ENCODE results near the gene URB2. TPM values are rescaled to one million over a fixed set of nuclear protein-coding genes. Genes with fewer than 3 reads are reported as not detected.
"Not testable (repeated sequence)": the region's sequence is repeated elsewhere in the genome, so short reads cannot be mapped to it uniquely, and the experiment has no call there.

The URB2 gene
- polyA plus RNA-seq, 10 donors = 5.2 to 7.7 (median 6.3) TPM

DNA sequence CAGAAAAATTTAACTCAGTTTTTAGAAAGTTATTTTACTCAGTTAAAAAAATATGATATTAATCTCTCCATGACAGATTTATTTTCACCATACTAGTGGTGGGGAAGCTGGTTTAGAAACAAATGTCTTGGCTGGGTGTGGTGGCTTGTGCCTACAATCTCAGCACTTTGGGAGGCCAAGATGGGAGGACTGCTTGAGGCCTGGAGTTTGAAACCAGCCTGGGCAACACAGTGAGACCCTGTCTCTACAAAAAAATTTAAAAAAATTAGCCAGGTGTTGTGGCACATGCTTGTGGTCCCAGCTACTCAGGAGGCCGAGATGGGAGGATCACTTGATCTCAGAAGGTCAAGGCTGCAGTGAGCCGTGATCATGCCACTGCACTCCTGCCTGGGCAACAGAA, 17.5 kb upstream of the URB2 start:
- DNase-seq = no peak

DNA sequence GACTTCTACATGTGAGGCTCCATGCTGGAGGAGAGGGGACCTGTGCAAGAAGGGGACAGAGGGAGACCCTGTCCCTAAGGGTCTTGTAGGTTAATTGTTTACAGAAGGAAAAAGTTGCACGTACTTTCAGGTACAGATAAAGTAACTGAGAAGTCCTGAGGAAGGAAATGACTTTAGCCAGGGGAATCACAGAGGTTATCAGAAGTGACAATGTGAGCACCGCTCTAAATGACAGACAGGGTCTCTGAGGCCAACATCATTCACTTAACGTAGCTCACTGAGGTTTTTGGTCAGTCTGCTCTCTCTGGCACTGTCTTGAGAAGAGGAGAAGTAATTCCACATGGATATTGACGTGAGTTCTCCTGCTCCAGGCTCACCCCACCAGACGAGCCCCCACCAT, 12.1 kb upstream of the URB2 start:
- DNase-seq = no peak

DNA sequence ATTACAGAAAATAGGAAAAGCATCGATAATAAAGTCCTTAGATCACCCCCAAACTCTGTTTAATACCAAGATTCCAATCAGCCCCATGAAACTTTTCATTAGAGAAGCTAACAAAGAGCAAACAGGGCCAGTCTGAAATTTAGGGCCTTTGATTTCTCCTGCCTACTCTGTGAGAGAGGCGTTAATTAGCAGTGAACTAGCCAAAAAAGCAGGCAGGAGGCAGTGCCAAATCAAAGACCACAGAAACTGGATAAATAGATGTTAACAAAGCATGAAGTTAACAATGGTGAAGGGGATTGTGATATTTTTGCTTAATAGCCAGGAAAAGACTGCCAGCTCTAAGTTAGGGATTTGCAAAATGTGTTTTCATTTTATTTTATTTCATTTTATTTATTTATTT, 11.3 kb upstream of the URB2 start:
- no peak for DNase-seq

- DNase-seq = no peak
Measured at GRCh38 chr1:229617351-229618100, 8.5 kb upstream of the URB2 start.

DNA sequence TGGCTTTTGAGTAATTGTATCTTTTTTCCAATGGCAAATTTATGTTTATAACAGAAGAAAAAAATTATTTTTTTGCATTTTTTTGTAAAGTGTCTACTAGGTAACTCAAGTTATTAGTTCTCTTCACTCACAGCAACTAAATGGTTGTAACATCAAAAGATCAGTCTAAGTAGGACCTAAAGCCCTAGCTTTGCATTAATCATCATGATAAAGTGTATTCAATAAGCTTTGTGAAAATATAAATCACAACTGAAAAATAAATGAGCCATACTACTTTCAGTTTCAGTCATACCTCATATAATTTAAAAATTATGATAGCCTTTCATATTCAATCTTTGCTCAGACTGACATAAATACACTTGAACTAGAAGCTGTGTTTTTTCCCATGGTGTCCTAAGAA, 7.0 kb upstream of the URB2 start:
- DNase-seq = no peak

GRCh38 chr1:229619614-229620013, 6.4 kb upstream of the URB2 start:
- DNase-seq = no peak

DNA sequence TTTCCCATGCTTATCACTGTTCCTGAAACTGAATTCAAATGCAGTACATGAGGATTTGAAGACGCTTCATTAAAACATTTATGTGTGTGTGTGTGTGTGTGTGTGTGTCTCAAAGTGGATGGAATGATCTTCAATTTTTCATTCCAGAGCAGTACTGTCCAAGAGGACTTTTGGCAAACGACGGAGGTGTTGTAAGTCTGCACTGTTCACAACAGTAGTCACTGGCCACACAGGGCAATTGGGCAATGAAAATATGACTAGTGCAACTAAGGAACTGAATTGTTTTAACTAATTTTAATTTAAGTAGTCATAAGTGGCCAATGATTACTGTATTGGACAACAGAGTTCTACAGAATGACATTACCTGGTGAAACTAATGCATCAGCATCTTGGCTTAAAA, 5.2 kb upstream of the URB2 start:
- no peak for DNase-seq

- no peak for DNase-seq
Measured at GRCh38 chr1:229621663-229622062, 4.4 kb upstream of the URB2 start.

- DNase-seq = not testable (repeated sequence)
Measured at GRCh38 chr1:229622641-229623120, 3.4 kb upstream of the URB2 start.

GRCh38 chr1:229623225-229623624, 2.8 kb upstream of the URB2 start:
- DNase-seq = no peak

GRCh38 chr1:229623838-229624237, 2.2 kb upstream of the URB2 start:
- DNase-seq = no peak

DNA sequence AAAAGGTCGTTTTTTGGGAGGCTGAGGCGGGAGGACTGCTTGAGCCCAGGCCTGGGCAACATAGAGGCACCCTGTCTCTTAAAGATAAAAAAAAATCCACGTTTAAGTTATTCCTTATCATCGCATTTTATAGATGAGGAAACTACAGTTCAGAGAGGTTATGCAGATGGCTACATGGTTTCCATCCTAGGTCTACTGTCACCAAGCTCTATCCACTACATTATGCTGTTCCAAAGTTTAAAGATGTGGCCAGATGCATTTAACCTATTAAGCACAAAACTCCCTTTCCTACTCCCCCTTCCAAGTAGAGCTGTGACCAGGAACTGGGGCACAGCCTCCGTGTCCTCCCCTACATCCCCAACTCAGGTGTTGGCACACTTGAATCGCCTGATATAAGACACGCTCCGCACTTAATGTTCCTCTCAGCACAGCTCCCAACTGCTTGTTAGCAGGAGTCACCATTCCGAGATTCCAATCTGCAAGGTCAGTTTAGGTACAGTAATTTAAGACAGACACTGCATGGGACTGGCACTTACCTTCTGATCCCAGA, 1.5 kb upstream of the URB2 start:
- peak in 1 of 3 donors; percentile 1 for DNase-seq

GRCh38 chr1:229625071-229625914, 754 bp upstream of the URB2 start:
- DNase-seq = peak; percentile 29 to 81 (median 52)

DNA sequence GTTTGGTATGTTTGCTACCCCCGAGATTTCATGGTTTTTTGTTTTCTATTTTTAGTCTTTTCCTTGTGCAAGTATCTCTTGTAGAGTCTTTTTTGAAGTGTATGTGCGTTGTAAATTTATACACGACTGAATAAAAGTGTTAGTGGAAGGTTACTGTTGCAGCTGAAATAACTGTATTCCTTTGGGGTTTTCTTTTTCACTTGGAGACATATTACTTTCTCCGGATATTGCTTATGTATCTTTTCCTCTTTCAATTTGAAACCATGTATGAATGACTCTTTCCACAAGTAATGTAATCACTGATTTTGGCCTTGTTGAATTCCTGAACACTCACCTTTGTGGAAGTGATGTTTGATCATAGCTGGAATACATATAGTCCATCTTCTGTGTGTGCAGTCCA, 956 bp downstream of the URB2 start:
- no peak for DNase-seq

DNA sequence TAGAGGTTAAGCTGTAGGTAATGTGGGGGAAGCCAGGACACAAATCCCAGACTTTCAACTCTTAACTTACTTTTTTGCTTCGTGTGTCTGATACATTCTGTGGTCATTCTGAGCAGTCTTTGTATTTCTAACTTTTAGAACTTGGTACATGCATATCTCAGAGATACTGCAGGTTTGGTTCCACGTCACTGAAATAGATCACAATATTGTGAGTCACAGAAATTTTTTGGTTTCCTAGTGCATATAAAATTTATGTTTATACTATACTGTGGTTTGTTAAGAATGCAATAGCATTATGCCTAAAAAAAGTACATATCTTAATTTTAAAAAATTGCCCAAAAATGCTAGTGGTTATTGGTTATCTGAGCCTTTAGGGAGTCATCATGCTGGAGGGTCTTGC, 3.2 kb downstream of the URB2 start:
- peak in 1 of 3 donors; percentile 39 for DNase-seq

DNA sequence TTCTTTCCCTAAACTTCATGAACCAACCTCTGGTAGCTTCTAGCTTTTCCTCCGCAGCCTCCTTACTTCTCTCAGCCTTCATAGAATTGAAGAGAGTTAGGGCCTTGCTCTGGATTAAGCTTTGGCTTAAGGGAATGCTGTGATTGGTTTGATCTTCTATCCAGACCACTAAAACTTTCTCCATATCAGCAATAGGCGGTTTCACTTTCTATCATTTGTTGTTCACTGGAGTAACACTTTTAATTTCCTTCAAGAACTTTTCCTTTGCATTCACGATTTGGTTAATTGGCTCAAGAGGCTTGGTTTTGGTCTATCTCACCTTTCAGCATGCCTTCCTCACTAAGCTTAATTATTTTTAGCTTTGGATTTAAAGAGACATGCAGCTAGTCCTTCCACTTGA, 5.1 kb downstream of the URB2 start:
- DNase-seq = no peak

DNA sequence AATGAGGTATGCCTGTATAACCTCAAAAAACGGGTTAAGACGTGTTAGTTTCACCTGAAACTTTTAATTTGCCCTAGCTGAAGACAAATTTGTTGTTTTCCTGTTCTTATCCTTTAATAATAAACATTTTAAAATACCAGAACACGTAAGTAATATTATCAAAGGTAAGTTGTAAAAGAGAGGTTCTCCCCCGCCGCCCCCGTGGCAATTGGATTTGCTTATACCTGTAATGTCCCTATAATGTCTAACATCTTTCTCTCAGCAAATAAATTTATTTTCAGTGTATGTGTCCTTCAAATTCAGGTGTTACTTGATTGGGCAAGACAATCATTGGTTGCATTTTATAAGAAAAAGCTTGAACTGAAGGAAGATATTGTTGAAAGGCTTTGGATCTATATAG, 5.9 kb downstream of the URB2 start:
- DNase-seq = no peak

DNA sequence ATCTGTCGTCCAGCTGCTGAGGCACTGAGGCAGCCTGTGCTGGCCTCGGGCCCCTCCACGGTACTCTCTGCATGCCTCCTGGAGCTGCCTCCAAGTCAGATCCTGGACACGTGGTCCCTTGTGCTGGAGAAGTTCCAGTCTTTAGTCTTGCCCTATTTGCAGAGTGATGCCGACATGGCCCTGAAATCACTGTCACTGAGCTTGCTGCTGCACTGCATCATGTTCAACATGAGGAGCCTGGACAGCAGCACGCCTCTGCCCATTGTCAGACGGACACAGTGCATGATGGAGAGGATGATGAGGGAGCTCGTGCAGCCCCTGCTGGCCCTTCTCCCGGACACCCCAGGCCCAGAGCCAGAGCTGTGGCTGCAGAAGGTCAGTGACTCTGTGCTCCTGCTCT, 10.0 kb downstream of the URB2 start:
- DNase-seq = no peak

DNA sequence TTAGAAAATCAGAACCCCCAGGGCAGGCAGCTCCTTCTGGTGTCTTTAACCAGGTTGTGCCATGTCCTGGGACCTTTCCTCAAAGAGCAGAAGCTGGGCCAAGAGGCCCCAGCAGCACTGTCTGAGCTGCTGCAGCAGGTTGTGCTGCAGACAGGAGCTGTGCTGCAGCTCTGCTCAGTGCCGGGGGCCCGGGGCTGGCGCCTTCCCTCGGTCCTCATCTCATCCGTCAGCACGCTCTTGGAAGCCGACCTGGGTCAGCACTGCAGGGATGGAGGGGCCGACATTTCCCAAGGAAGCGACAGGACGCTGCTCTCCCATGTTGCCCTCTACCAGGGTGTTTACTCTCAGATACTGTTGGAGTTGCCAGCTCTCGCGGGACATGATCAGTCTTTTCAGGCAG, 11.7 kb downstream of the URB2 start:
- no peak for DNase-seq

- no peak for DNase-seq
Measured at GRCh38 chr1:229640455-229640854, 14.4 kb downstream of the URB2 start.

- no peak for DNase-seq
Measured at GRCh38 chr1:229641306-229641705, 15.3 kb downstream of the URB2 start.

- no peak for DNase-seq
Measured at GRCh38 chr1:229642376-229642775, 16.3 kb downstream of the URB2 start.

DNA sequence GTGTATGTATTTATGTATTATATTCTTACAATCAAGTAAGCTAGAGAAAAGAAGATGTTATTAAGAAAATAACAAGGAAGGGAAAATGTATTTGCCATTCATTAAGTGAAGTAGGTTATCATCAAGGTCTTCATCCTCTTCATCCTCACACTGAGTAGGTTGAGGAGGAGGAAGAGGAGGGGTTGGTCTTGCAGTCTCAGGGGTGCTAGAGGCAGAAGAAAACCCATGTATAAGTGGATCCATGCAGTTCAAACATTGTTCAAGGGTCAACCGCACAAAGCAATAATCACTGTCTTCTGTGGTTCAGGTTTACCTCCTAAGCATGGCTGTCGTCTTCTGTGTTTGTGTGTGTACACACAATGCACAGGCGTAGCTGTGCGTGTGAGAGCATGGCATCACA, 16.9 kb downstream of the URB2 start:
- DNase-seq = no peak
